GM20000 (cell line): Measurements from ENCODE around the gene NPAS2.

ENCODE experiments used
- DNase-seq: peaks from one replicate; pipeline ENCODE4 v3.0.0; 2012; ENCODE audit warnings: low spot score
- CTCF ChIP-seq: IDR thresholded peaks from 2 replicates; pipeline ENCODE4 v1.5.1; 2012; ENCODE audit warnings: mild to moderate bottlenecking, control low read depth; ENCODE audit errors: extremely low read depth, missing control alignments

NPAS2 gene

GRCh38 chr2:100831158-100831750 is 11.3 kb downstream of the NPAS2 start:
- TF ChIP-seq CTCF = no peak
- DNase-seq = no peak

GRCh38 chr2:100831831-100832230 is 11.9 kb downstream of the NPAS2 start:
- no peak for TF ChIP-seq CTCF
- DNase-seq = no peak

- no peak for TF ChIP-seq CTCF
- DNase-seq = no peak
These were observed 12.9 kb downstream of the NPAS2 start for GRCh38 chr2:100832885-100833284.

- DNase-seq = no peak
- TF ChIP-seq CTCF = no peak
These were observed 13.4 kb downstream of the NPAS2 start for GRCh38 chr2:100833331-100833730.

- DNase-seq = no peak
- TF ChIP-seq CTCF = no peak
These were observed 14.3 kb downstream of the NPAS2 start for GRCh38 chr2:100834221-100834620.

- no peak for DNase-seq
- TF ChIP-seq CTCF = no peak
These were observed 15.2 kb downstream of the NPAS2 start for GRCh38 chr2:100835006-100835659.

GRCh38 chr2:100840519-100840918 is 20.6 kb downstream of the NPAS2 start:
- no peak for TF ChIP-seq CTCF
- no peak for DNase-seq
